Measurements from ENCODE around the gene BOLA2.
"Not testable (repeated sequence)": the region's sequence is repeated elsewhere in the genome, so short reads cannot be mapped to it uniquely, and the experiment has no call there.

DNA sequence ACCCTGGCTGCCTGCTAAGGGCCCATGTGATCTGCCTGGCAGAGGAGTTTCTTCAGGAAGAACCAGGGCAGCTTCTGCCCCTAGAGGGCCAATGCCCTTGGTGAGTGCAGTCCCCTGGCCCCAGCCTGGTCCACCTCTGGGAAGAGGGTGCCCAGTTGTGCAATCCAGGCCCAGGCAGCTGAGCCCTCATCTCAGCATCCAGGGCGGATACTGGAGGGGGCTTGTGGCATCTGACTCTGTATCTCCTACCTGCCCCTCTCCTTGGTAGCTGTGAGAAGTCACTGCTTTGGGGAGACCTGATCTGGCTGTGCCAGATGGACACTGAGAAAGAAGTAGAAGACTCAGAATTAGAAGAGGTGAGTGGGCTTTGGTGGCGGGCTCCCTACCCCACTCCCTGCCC is 3.5 kb upstream of the BOLA2 start:
- TF ChIP-seq, protein P1, sequence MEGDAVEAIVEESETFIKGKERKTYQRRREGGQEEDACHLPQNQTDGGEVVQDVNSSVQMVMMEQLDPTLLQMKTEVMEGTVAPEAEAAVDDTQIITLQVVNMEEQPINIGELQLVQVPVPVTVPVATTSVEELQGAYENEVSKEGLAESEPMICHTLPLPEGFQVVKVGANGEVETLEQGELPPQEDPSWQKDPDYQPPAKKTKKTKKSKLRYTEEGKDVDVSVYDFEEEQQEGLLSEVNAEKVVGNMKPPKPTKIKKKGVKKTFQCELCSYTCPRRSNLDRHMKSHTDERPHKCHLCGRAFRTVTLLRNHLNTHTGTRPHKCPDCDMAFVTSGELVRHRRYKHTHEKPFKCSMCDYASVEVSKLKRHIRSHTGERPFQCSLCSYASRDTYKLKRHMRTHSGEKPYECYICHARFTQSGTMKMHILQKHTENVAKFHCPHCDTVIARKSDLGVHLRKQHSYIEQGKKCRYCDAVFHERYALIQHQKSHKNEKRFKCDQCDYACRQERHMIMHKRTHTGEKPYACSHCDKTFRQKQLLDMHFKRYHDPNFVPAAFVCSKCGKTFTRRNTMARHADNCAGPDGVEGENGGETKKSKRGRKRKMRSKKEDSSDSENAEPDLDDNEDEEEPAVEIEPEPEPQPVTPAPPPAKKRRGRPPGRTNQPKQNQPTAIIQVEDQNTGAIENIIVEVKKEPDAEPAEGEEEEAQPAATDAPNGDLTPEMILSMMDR (IDR thresholded peaks at IDR 0.05), result not testable (repeated sequence)
- TF ChIP-seq POLR2A (IDR thresholded peaks at IDR 0.05), result not testable (repeated sequence)
